HTERT RPE-1 (cell line): Measurements from ENCODE around the gene BCAS3.

Experiments
- in situ Hi-C: fragments of 300-500 bp; cut with MboI; formaldehyde crosslinking; loops from 4 replicates; pipeline ENCODE4 v1.14.3; 2020; ENCODE audit warnings: low sequenced_read_pairs

Gene BCAS3

GRCh38 chr17:61211236-61211635 lies 533.6 kb downstream of the BCAS3 start:
- in situ Hi-C loops, result no loop called here

GRCh38 chr17:61212655-61213054 lies 535.0 kb downstream of the BCAS3 start:
- in situ Hi-C loops, result no loop called here

GRCh38 chr17:61214753-61215152 lies 537.1 kb downstream of the BCAS3 start:
- in situ Hi-C loops, result no loop called here

- in situ Hi-C loops, result no loop called here
Observed at GRCh38 chr17:61216066-61216465, 538.4 kb downstream of the BCAS3 start.

- in situ Hi-C loops, result no loop called here
Observed at GRCh38 chr17:61217878-61218437, 540.3 kb downstream of the BCAS3 start.

GRCh38 chr17:61218438-61218837 lies 540.8 kb downstream of the BCAS3 start:
- in situ Hi-C loops, result no loop called here

- in situ Hi-C loops, result no loop called here
Observed at GRCh38 chr17:61219460-61219859, 541.8 kb downstream of the BCAS3 start.

GRCh38 chr17:61221181-61221580 lies 543.5 kb downstream of the BCAS3 start:
- in situ Hi-C loops, result no loop called here

GRCh38 chr17:61221597-61222471 lies 544.2 kb downstream of the BCAS3 start:
- in situ Hi-C loops, result no loop called here

- in situ Hi-C loops, result no loop called here
Observed at GRCh38 chr17:61223725-61224124, 546.1 kb downstream of the BCAS3 start.

- in situ Hi-C loops, result no loop called here
Observed at GRCh38 chr17:61225178-61225882, 547.7 kb downstream of the BCAS3 start.

- in situ Hi-C loops, result no loop called here
Observed at GRCh38 chr17:61227866-61228265, 550.2 kb downstream of the BCAS3 start.

GRCh38 chr17:61230461-61230860 lies 552.8 kb downstream of the BCAS3 start:
- in situ Hi-C loops, result no loop called here

GRCh38 chr17:61230972-61231820 lies 553.5 kb downstream of the BCAS3 start:
- in situ Hi-C loops, result no loop called here

- in situ Hi-C loops, result no loop called here
Observed at GRCh38 chr17:61232871-61233270, 555.2 kb downstream of the BCAS3 start.

- in situ Hi-C loops, result no loop called here
Observed at GRCh38 chr17:61233991-61234750, 556.5 kb downstream of the BCAS3 start.

- in situ Hi-C loops, result no loop called here
Observed at GRCh38 chr17:61235001-61235826, 557.6 kb downstream of the BCAS3 start.

GRCh38 chr17:61235827-61236197 lies 558.2 kb downstream of the BCAS3 start:
- in situ Hi-C loops, result no loop called here

GRCh38 chr17:61237275-61237674 lies 559.6 kb downstream of the BCAS3 start:
- in situ Hi-C loops, result no loop called here
